ENCODE data around the gene NSMCE1. TPM values are rescaled to one million over a fixed set of nuclear protein-coding genes. Genes with fewer than 3 reads are reported as not detected.
"Not testable (repeated sequence)": the region's sequence is repeated elsewhere in the genome, so short reads cannot be mapped to it uniquely, and the experiment has no call there.

Gene NSMCE1
- total RNA-seq, 5 donors from 2014 or later (not counting 1 experiment from before 2014, with no cell fraction given) = 53.5 to 83.2 (median 73.9) TPM

DNA sequence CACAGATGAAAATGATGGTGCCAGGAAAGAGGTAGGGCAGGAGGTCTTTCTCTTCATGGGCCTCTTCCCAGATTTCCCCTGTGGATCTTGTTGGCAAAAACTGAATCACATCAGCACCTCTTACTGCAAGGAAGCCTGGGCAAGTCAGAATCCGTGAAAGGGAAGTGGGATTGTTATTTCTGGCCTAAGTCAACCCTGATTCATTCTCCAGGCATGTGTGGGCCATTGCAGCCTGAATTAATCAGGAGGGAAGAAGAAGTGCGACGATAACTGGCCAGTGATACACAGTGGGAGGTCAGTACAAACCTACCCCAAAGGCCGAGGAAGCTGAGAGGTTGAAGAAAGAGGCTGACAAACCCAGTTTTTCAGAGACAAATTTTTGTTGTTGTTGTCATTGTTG lies 17.9 kb upstream of the NSMCE1 start:
- no peaks in the 10 kb centered on the region for H3K27me3 ChIP-seq (replicated peaks in 1 of 2; ENCODE audit: control insufficient read depth in 2 of 2, extremely low read depth in 1 of 2, insufficient read depth in 2 of 2, low read length in 1 of 2)
- no peak overlapping the region for H3K4me3 ChIP-seq (ENCODE audit: control insufficient read depth in 1 of 2, extremely low read depth in 1 of 2, low read length in 1 of 2)
- peaks cover 15 to 18% of the 10 kb centered on the region in 2 experiments for H3K4me1 ChIP-seq (ENCODE audit: control insufficient read depth in 1 of 2, extremely low read depth in 1 of 2, insufficient read depth in 2 of 2, low read length in 2 of 2)
- Mint-ChIP-seq H3K4me1 (peaks cover 46 to 79% (median 59%) of the 10 kb centered on the region in 3 donors), H3K4me3 (no peak overlapping the region), H3K36me3 (peaks cover 3% of the 10 kb centered on the region), H3K27me3 (no peaks in the 10 kb centered on the region), H3K27ac (peak overlapping the region in 1 of 2 donors; percentile 47), H3K9me3 (peaks cover 0 to 5% (median 2%) of the 10 kb centered on the region in 3 donors)
- H3K36me3 ChIP-seq (ENCODE audit: control insufficient read depth in 2 of 2, extremely low read depth in 1 of 2, insufficient read depth in 1 of 2, low read length in 1 of 2) = no peaks in the 10 kb centered on the region
- H3K27ac ChIP-seq (ENCODE audit: low read length) = no peak overlapping the region
- CTCF ChIA-PET = no interaction called here
- WGBS (ENCODE audit: insufficient coverage) = 100% methylated on average over 2 of the region's 4 CpGs
- no peak for DNase-seq
- H3K9me3 ChIP-seq = no peaks in the 10 kb centered on the region
- POLR2A ChIA-PET = no interaction called here
- no peak for ATAC-seq (replicated peaks in 1 of 4)

DNA sequence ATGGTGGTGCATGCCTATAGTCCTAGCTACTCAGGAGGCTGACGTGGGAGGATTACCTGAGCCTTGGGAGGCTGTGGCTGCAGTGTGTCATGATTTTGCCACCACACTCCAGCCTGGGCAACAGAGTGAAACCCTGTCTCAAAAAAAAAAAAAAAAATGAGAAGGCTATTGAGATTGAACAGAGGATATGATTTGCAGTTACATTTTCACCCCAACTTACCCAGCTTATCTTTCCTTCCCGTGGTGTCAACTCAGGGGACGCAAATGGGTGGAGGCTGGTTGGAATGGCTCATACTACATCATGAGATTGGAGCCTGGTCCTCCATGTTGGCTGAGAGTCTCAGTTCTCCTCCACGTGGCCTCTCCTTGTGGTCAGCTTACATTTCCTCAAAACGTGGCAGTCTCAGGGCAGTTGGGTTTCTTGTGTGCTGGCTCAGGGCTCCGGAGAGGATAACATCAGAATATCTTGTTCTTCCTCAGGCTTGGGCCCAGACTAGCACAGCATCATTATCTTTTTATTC lies 17.2 kb upstream of the NSMCE1 start:
- H3K4me1 Mint-ChIP-seq = peaks cover 49 to 82% (median 60%) of the 10 kb centered on the region in 3 donors
- Histone ChIP-seq H3K4me3 (ENCODE audit: control insufficient read depth in 1 of 2, extremely low read depth in 1 of 2, low read length in 1 of 2) (no peak overlapping the region), H3K4me1 (ENCODE audit: control insufficient read depth in 1 of 2, extremely low read depth in 1 of 2, insufficient read depth in 2 of 2, low read length in 2 of 2) (peaks cover 21% of the 10 kb centered on the region in 2 experiments), H3K36me3 (ENCODE audit: control insufficient read depth in 2 of 2, extremely low read depth in 1 of 2, insufficient read depth in 1 of 2, low read length in 1 of 2) (no peaks in the 10 kb centered on the region), H3K9me3 (no peaks in the 10 kb centered on the region), H3K27me3 (replicated peaks in 1 of 2; ENCODE audit: control insufficient read depth in 2 of 2, extremely low read depth in 1 of 2, insufficient read depth in 2 of 2, low read length in 1 of 2) (no peaks in the 10 kb centered on the region), H3K27ac (ENCODE audit: low read length) (no peak overlapping the region)
- WGBS (ENCODE audit: insufficient coverage) = 92% methylated on average over 2 of the region's 6 CpGs
- H3K4me3 Mint-ChIP-seq = peak overlapping the region in 1 of 3 donors; percentile 22
- ChIA-PET CTCF (interaction anchor here in 1 of 2 donors (0.7 kb wide), 1 partner anchor 30 kb away, joined by 3 read pairs; no protein-coding TSS in a partner anchor), POLR2A (no interaction called here)
- no peaks in the 10 kb centered on the region for H3K27me3 Mint-ChIP-seq
- peaks cover 0 to 5% (median 2%) of the 10 kb centered on the region in 3 donors for H3K9me3 Mint-ChIP-seq
- peak overlapping the region; percentile 47 to 75 for H3K27ac Mint-ChIP-seq
- H3K36me3 Mint-ChIP-seq = peaks cover 3% of the 10 kb centered on the region
- DNase-seq (no peak), ATAC-seq (replicated peaks in 1 of 4) (no peak)

- H3K36me3 Mint-ChIP-seq = peaks cover 3% of the 10 kb centered on the region
- peaks cover 43 to 75% (median 53%) of the 10 kb centered on the region in 3 donors for H3K4me1 Mint-ChIP-seq
- ATAC-seq (replicated peaks in 1 of 4) (peak in 1 of 4 experiments; percentile 35), DNase-seq (no peak)
- peaks cover 0 to 5% (median 2%) of the 10 kb centered on the region in 3 donors for H3K9me3 Mint-ChIP-seq
- no peaks in the 10 kb centered on the region for H3K27me3 ChIP-seq (replicated peaks in 1 of 2; ENCODE audit: control insufficient read depth in 2 of 2, extremely low read depth in 1 of 2, insufficient read depth in 2 of 2, low read length in 1 of 2)
- H3K27ac ChIP-seq (ENCODE audit: low read length) = no peak overlapping the region
- ChIA-PET POLR2A (no interaction called here), CTCF (no interaction called here)
- H3K9me3 ChIP-seq = no peaks in the 10 kb centered on the region
- no peaks in the 10 kb centered on the region for H3K27me3 Mint-ChIP-seq
- 72% methylated on average over 4 of the region's 7 CpGs for WGBS (ENCODE audit: insufficient coverage)
- H3K36me3 ChIP-seq (ENCODE audit: control insufficient read depth in 2 of 2, extremely low read depth in 1 of 2, insufficient read depth in 1 of 2, low read length in 1 of 2) = no peaks in the 10 kb centered on the region
- H3K4me3 ChIP-seq (ENCODE audit: control insufficient read depth in 1 of 2, extremely low read depth in 1 of 2, low read length in 1 of 2) = no peak overlapping the region
- peak overlapping the region in 1 of 3 donors; percentile 22 for H3K4me3 Mint-ChIP-seq
- H3K27ac Mint-ChIP-seq = peak overlapping the region; percentile 58 to 60
- H3K4me1 ChIP-seq (ENCODE audit: control insufficient read depth in 1 of 2, extremely low read depth in 1 of 2, insufficient read depth in 2 of 2, low read length in 2 of 2) = peaks cover 16% of the 10 kb centered on the region in 2 experiments
These were observed 16.5 kb upstream of the NSMCE1 start for GRCh38 chr16:27284865-27285675.

DNA sequence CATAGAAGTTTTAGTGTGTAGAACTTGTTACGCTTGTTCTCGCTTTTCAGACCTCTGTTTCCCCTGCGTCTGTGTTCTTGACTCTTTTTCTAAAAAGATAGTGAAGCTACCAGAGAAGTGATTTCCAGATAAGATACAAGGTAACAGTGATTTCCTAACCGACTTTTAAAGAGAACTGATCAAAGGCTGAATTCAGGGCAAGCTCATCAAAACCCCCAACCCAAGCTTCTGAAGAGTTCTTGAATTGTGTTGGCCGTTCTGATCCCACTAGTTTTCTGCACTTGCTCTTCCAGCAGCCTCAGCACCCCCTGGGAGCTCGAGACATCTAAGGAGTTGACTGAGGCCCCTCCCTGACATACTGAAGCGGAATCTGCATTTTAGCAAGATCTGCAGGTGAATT lies 12.7 kb upstream of the NSMCE1 start:
- DNase-seq (peak in 1 of 35 experiments; percentile 28), ATAC-seq (replicated peaks in 1 of 4) (peak; percentile 37 to 85 (median 62))
- peaks cover 30 to 47% (median 38%) of the 10 kb centered on the region in 3 donors for H3K4me1 Mint-ChIP-seq
- peaks cover 0 to 2% of the 10 kb centered on the region in 2 experiments for H3K27me3 ChIP-seq (replicated peaks in 1 of 2; ENCODE audit: control insufficient read depth in 2 of 2, extremely low read depth in 1 of 2, insufficient read depth in 2 of 2, low read length in 1 of 2)
- CTCF ChIA-PET = no interaction called here
- peak overlapping the region in 1 of 2 donors; percentile 10 for H3K4me3 ChIP-seq (ENCODE audit: control insufficient read depth in 1 of 2, extremely low read depth in 1 of 2, low read length in 1 of 2)
- peak overlapping the region; percentile 84 to 87 for H3K27ac Mint-ChIP-seq
- WGBS (ENCODE audit: insufficient coverage) = 61% methylated on average over 3 of the region's 7 CpGs
- H3K27ac ChIP-seq (ENCODE audit: low read length) = no peak overlapping the region
- no peaks in the 10 kb centered on the region for H3K9me3 Mint-ChIP-seq
- no peaks in the 10 kb centered on the region for H3K36me3 Mint-ChIP-seq
- H3K9me3 ChIP-seq = no peaks in the 10 kb centered on the region
- POLR2A ChIA-PET = no interaction called here
- peaks cover 8 to 12% of the 10 kb centered on the region in 2 experiments for H3K4me1 ChIP-seq (ENCODE audit: control insufficient read depth in 1 of 2, extremely low read depth in 1 of 2, insufficient read depth in 2 of 2, low read length in 2 of 2)
- H3K4me3 Mint-ChIP-seq = peak overlapping the region; percentile 59 to 75 (median 64)
- no peaks in the 10 kb centered on the region for H3K36me3 ChIP-seq (ENCODE audit: control insufficient read depth in 2 of 2, extremely low read depth in 1 of 2, insufficient read depth in 1 of 2, low read length in 1 of 2)
- H3K27me3 Mint-ChIP-seq = no peaks in the 10 kb centered on the region

GRCh38 chr16:27275394-27275793 lies 6.8 kb upstream of the NSMCE1 start:
- ATAC-seq (replicated peaks in 1 of 4) = no peak
- no peak overlapping the region for H3K27ac ChIP-seq (ENCODE audit: low read length)
- H3K4me3 ChIP-seq (ENCODE audit: control insufficient read depth in 1 of 2, extremely low read depth in 1 of 2, low read length in 1 of 2) = no peak overlapping the region
- H3K27me3 ChIP-seq (replicated peaks in 1 of 2; ENCODE audit: control insufficient read depth in 2 of 2, extremely low read depth in 1 of 2, insufficient read depth in 2 of 2, low read length in 1 of 2) = peaks cover 0 to 2% of the 10 kb centered on the region in 2 experiments
- peaks cover 0 to 2% of the 10 kb centered on the region in 2 donors for H3K27me3 Mint-ChIP-seq
- H3K4me3 Mint-ChIP-seq = no peak overlapping the region
- no peaks in the 10 kb centered on the region for H3K36me3 Mint-ChIP-seq
- peaks cover 25 to 44% (median 36%) of the 10 kb centered on the region in 3 donors for H3K4me1 Mint-ChIP-seq
- WGBS (ENCODE audit: insufficient coverage) = no CpG with 5 or more reads among the region's 1 CpG
- no peaks in the 10 kb centered on the region for H3K9me3 ChIP-seq
- ChIA-PET POLR2A (interaction anchor here in 1 of 2 donors (0.6 to 0.7 kb wide), 2 partner anchors 37 to 97 kb away, joined by 3 read pairs; no protein-coding TSS in a partner anchor), CTCF (no interaction called here)
- H3K4me1 ChIP-seq (ENCODE audit: control insufficient read depth in 1 of 2, extremely low read depth in 1 of 2, insufficient read depth in 2 of 2, low read length in 2 of 2) = peaks cover 12 to 25% of the 10 kb centered on the region in 2 experiments
- H3K27ac Mint-ChIP-seq = no peak overlapping the region
- no peaks in the 10 kb centered on the region for H3K9me3 Mint-ChIP-seq
- no peaks in the 10 kb centered on the region for H3K36me3 ChIP-seq (ENCODE audit: control insufficient read depth in 2 of 2, extremely low read depth in 1 of 2, insufficient read depth in 1 of 2, low read length in 1 of 2)
- DNase-seq = no peak

- Histone ChIP-seq H3K27ac (ENCODE audit: low read length) (peak overlapping the region; percentile 51), H3K4me1 (ENCODE audit: control insufficient read depth in 1 of 2, extremely low read depth in 1 of 2, insufficient read depth in 2 of 2, low read length in 2 of 2) (peaks cover 13 to 28% of the 10 kb centered on the region in 2 experiments)
- H3K4me3 ChIP-seq (ENCODE audit: control insufficient read depth in 1 of 2, extremely low read depth in 1 of 2, low read length in 1 of 2); H3K9me3 Mint-ChIP-seq; H3K36me3 ChIP-seq (ENCODE audit: control insufficient read depth in 2 of 2, extremely low read depth in 1 of 2, insufficient read depth in 1 of 2, low read length in 1 of 2); DNase-seq; H3K27me3 ChIP-seq (replicated peaks in 1 of 2; ENCODE audit: control insufficient read depth in 2 of 2, extremely low read depth in 1 of 2, insufficient read depth in 2 of 2, low read length in 1 of 2); H3K36me3 Mint-ChIP-seq; H3K9me3 ChIP-seq; H3K27me3 Mint-ChIP-seq: not testable (repeated sequence)
- Mint-ChIP-seq H3K4me3 (peak overlapping the region in 2 of 3 donors; percentile 48 to 55), H3K27ac (peak overlapping the region; percentile 75 to 89), H3K4me1 (peaks cover 30 to 52% (median 45%) of the 10 kb centered on the region in 3 donors)
- 48% methylated on average over 3 of the region's 7 CpGs for WGBS (ENCODE audit: insufficient coverage)
- ChIA-PET POLR2A (interaction anchor here in 1 of 2 donors (0.6 kb wide), 1 partner anchor 136 kb away, joined by 3 read pairs; no protein-coding TSS in a partner anchor), CTCF (interaction anchor here (1.0 to 1.1 kb wide), 2 partner anchors 37 to 120 kb away, joined by 4 to 5 read pairs; no protein-coding TSS in a partner anchor)
- ATAC-seq (replicated peaks in 1 of 4) = peak in 2 of 4 experiments; percentile 23 to 43
These were observed 5.9 kb upstream of the NSMCE1 start for GRCh38 chr16:27274424-27274874.
